ENCODE measurements around the gene TMEM254.

DNA sequence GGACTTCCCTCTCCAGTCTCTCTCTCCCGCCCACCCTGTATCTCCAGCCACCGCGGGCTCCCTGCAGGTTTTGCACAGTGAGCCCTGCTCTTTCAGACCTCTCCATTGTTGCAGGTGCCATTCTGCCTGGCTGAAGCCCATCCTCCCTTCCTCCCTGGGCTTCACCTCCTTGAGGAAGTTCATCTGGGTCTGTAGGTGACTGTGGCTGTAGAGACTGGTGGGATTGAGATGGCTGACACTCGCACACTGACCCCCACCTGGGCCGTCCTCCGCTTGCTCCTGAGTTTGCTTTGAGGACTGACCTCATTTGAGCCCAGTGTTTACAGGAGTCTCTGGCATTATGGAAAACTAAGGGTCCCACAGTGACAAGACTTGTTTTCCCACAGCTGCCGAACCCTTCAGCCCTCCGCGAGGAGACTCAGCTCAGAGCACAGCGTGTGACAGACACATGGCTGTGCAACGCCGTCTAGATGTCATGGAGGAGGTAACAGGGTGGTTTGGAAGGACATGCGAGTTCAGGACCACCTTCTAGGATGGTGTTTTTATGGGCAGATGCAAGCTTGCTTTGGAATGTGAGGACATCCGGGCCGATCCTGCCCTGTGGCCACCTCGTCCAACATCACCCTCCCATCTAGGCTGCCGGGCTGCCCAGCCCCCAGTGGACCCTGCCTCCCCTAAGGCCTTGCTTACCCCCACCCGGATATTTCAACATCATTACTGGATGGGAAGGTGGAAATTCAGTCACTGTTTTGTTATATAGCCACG is 63.4 kb downstream of the TMEM254 start:
- TF ChIP-seq, protein P1, sequence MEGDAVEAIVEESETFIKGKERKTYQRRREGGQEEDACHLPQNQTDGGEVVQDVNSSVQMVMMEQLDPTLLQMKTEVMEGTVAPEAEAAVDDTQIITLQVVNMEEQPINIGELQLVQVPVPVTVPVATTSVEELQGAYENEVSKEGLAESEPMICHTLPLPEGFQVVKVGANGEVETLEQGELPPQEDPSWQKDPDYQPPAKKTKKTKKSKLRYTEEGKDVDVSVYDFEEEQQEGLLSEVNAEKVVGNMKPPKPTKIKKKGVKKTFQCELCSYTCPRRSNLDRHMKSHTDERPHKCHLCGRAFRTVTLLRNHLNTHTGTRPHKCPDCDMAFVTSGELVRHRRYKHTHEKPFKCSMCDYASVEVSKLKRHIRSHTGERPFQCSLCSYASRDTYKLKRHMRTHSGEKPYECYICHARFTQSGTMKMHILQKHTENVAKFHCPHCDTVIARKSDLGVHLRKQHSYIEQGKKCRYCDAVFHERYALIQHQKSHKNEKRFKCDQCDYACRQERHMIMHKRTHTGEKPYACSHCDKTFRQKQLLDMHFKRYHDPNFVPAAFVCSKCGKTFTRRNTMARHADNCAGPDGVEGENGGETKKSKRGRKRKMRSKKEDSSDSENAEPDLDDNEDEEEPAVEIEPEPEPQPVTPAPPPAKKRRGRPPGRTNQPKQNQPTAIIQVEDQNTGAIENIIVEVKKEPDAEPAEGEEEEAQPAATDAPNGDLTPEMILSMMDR (conservative IDR thresholded peaks at IDR 0.05; ENCODE audit: low read length), result no peak
- TF ChIP-seq EZH2phosphoT487 (IDR thresholded peaks at IDR 0.05; ENCODE audit: borderline replicate concordance), result no peak
